ENCODE data around the gene ANKRD40CL.

DNA sequence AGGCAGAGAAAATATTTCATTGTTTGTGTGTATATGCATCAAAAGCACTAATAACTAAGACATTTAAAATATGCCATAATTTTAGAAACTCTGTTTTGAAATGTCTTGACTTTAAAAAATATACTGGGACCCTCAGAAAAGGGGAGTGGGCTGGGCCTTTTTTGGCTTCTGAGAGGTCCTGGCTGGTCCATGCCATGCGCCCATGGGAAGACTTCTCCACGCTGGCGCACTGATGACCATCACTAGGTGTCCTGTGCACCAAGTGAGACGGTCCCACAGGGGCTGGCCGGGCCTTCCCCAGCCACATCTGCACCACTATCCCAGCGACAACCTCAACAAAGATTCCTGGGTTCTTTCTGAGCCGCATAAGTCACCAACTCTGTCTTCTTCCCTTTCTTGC lies 41.1 kb upstream of the ANKRD40CL start:
- TF ChIP-seq EZH2phosphoT487 (IDR thresholded peaks at IDR 0.05; ENCODE audit: insufficient read depth, low read depth) (no peak), EZH2 (IDR thresholded peaks at IDR 0.05; ENCODE audit: insufficient read depth, poor library complexity, severe bottlenecking) (no peak)
